Measurements from ENCODE around the gene TOP3A.

DNA sequence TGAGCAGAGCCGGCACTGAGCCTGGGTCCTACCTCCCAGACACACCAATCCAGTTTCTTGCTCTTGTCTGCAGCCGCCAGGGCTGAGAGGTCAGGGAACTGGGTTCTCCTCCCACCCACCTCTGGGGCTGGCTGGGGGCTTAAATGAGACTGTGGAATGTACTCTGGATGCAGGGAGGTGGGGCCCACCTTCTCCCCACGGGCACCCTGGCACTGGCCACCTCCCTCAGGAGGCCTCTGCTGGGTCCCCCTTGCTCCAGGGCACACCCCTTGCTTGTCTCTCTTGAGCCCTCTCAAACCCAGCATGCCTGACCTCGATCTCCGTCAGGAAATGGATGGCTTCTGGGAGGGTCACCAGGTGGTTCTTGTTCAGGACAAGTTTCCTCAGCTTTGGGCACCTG, 62.6 kb downstream of the TOP3A start:
- no peak for TF ChIP-seq EZH2 (IDR thresholded peaks at IDR 0.05; ENCODE audit: low read length)
- TF ChIP-seq, protein P1, sequence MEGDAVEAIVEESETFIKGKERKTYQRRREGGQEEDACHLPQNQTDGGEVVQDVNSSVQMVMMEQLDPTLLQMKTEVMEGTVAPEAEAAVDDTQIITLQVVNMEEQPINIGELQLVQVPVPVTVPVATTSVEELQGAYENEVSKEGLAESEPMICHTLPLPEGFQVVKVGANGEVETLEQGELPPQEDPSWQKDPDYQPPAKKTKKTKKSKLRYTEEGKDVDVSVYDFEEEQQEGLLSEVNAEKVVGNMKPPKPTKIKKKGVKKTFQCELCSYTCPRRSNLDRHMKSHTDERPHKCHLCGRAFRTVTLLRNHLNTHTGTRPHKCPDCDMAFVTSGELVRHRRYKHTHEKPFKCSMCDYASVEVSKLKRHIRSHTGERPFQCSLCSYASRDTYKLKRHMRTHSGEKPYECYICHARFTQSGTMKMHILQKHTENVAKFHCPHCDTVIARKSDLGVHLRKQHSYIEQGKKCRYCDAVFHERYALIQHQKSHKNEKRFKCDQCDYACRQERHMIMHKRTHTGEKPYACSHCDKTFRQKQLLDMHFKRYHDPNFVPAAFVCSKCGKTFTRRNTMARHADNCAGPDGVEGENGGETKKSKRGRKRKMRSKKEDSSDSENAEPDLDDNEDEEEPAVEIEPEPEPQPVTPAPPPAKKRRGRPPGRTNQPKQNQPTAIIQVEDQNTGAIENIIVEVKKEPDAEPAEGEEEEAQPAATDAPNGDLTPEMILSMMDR (optimal IDR thresholded peaks at IDR 0.05 in 1 of 3, IDR thresholded peaks at IDR 0.05 in 1 of 3, conservative IDR thresholded peaks at IDR 0.05 in 1 of 3; ENCODE audit: extremely low read depth in 1 of 3, insufficient read depth in 2 of 3, low read length in 3 of 3), result no peak

Measured in keratinocyte (primary cell).